ENCODE data around the gene CPD.

CPD gene

DNA sequence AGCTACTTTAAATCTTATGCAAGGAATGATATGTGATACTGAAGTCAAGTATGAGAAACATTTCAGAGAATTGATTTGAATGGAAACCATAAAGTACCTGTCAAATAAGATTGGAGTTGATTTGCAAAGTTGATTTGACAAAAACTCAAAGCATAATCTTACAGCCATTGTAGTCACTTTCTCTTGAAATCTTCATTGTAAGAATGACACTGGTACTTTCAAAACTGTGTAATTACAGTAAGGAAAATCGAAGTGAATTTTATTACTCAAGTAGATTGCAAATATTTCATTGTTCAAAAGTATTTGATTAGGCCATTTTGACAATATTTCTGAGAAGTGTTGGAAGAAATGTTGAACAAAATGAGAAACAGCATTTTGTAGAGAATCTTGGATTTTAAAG is 3.6 kb downstream of the CPD start:
- in situ Hi-C loops (cut with HindIII; ENCODE audit: low sequenced_read_pairs): no loop called here
- H3K4me3 ChIP-seq (ENCODE audit: low read depth, low read length): no peak overlapping the region
- TF ChIP-seq, protein P1, sequence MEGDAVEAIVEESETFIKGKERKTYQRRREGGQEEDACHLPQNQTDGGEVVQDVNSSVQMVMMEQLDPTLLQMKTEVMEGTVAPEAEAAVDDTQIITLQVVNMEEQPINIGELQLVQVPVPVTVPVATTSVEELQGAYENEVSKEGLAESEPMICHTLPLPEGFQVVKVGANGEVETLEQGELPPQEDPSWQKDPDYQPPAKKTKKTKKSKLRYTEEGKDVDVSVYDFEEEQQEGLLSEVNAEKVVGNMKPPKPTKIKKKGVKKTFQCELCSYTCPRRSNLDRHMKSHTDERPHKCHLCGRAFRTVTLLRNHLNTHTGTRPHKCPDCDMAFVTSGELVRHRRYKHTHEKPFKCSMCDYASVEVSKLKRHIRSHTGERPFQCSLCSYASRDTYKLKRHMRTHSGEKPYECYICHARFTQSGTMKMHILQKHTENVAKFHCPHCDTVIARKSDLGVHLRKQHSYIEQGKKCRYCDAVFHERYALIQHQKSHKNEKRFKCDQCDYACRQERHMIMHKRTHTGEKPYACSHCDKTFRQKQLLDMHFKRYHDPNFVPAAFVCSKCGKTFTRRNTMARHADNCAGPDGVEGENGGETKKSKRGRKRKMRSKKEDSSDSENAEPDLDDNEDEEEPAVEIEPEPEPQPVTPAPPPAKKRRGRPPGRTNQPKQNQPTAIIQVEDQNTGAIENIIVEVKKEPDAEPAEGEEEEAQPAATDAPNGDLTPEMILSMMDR (IDR thresholded peaks at IDR 0.05; ENCODE audit: low read depth, low read length, missing control alignments): no peak
- DNase-seq (ENCODE audit: low read depth): no peak

- DNase-seq (ENCODE audit: low read depth): no peak
- in situ Hi-C loops (cut with HindIII; ENCODE audit: low sequenced_read_pairs): loop anchor here (5.0 kb wide), 1 partner anchor 41 kb away; no protein-coding TSS in a partner anchor
- no peak overlapping the region for H3K4me3 ChIP-seq (ENCODE audit: low read depth, low read length)
- TF ChIP-seq, protein P1 (IDR thresholded peaks at IDR 0.05; ENCODE audit: low read depth, low read length, missing control alignments): no peak
Observed at GRCh38 chr17:30388321-30389179, 9.8 kb downstream of the CPD start.

- TF ChIP-seq, protein P1 (IDR thresholded peaks at IDR 0.05; ENCODE audit: low read depth, low read length, missing control alignments): no peak
- in situ Hi-C loops (cut with HindIII; ENCODE audit: low sequenced_read_pairs): loop anchor here (5.0 kb wide), 1 partner anchor 43 kb away; no protein-coding TSS in a partner anchor
- no peak for DNase-seq (ENCODE audit: low read depth)
Observed at GRCh38 chr17:30389756-30390300, 11.1 kb downstream of the CPD start.

GRCh38 chr17:30391534-30391933 is 12.8 kb downstream of the CPD start:
- in situ Hi-C loops (cut with HindIII; ENCODE audit: low sequenced_read_pairs): no loop called here
- no peak for DNase-seq (ENCODE audit: low read depth)
- TF ChIP-seq, protein P1 (IDR thresholded peaks at IDR 0.05; ENCODE audit: low read depth, low read length, missing control alignments): no peak

More at GRCh38 chr17:30389756-30390300, 11.1 kb downstream of the CPD start:
- H3K4me3 ChIP-seq (ENCODE audit: low read depth, low read length): no peak overlapping the region

GRCh38 chr17:30393491-30393890 is 14.8 kb downstream of the CPD start:
- no peak overlapping the region for H3K4me3 ChIP-seq (ENCODE audit: low read depth, low read length)
- no peak for DNase-seq (ENCODE audit: low read depth)
- in situ Hi-C loops (cut with HindIII; ENCODE audit: low sequenced_read_pairs): no loop called here
- TF ChIP-seq, protein P1 (IDR thresholded peaks at IDR 0.05; ENCODE audit: low read depth, low read length, missing control alignments): no peak

More at GRCh38 chr17:30391534-30391933, 12.8 kb downstream of the CPD start:
- H3K4me3 ChIP-seq (ENCODE audit: low read depth, low read length): no peak overlapping the region

DNA sequence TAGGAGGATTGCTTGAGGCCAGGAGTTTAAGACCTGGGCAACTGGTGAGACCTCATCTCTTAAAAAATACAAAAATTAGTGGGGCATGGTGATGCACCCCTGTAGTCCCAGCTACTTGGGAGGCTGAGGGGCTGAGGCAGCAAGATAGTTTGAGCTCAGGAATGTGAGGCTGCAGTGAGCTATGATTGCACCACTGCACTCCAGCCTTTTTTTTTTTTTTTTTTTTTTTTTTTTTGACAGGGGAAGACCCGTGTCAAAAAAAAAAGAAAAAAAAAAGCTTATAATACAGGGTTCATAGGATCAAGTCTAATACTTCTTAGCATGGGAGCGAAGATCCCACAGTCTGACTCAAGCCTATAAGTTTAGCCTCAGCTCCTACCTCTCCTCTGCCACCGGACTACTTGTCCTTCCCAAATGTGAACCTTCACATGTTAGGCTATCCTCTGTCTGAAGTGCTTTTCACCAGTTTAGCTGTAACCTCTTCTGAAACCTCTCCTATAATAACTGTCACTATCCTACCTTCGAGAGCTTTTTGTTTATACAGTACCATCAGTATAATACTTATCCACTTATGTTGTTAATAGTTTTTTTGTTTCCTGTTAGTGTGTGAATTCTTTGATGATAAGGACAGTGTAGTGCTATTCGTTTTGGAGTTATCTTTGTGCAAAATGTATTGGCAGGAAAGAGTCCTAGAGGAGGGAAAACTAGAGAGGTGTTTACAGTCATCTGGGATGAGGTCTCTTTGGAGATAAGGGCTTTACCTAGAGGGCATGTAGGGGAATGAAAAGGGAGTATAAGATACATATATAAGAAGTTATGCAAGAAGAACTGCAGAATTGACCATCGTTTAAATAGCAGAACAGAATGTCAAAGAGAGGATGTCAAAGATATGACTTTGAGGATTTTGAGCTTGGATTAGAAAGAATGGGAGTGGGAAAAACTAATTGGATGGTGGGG is 15.5 kb downstream of the CPD start:
- DNase-seq (ENCODE audit: low read depth): no peak
- in situ Hi-C loops (cut with HindIII; ENCODE audit: low sequenced_read_pairs): no loop called here
- TF ChIP-seq, protein P1 (IDR thresholded peaks at IDR 0.05; ENCODE audit: low read depth, low read length, missing control alignments): no peak
- H3K4me3 ChIP-seq (ENCODE audit: low read depth, low read length): no peak overlapping the region

Measured in astrocyte of the cerebellum (primary cell).